GM12878 (cell line): ENCODE measurements around the gene KCNAB2. TPM values are rescaled to one million over a fixed set of nuclear protein-coding genes. Genes with fewer than 3 reads are reported as not detected.

Experiments used
- ATAC-seq: fragments of 200-7000 bp; cut with Tn5 transposase; 3 replicates; pipeline ENCODE4 v1.9.1; 2020; ENCODE audit warnings: mild to moderate bottlenecking, moderate library complexity
- BruUV-seq: library from RNA; stranded (reverse); fragments of 400-500 nt; replicated peaks from 2 replicates; lab custom pipeline; 2021; lab: Mats Ljungman, UMichigan
- CTCF ChIA-PET: fragments of 300-600 bp; sonication (Branson Sonifier 250); formaldehyde crosslinking; extraction: SDS; loops from one replicate; lab custom pipeline; 2021; ENCODE audit warnings: inconsistent platforms; lab: Yijun Ruan, JAX
- POLR2A ChIA-PET: fragments of 350-600 bp; formaldehyde crosslinking; extraction: SDS; loops from one replicate; lab custom pipeline; 2021; ENCODE audit warnings: inconsistent platforms; lab: Charles Lee
- RAD21 ChIA-PET: fragments of 300-600 bp; sonication (Branson Sonifier 250); formaldehyde crosslinking; loops from one replicate; lab custom pipeline; 2023; ENCODE audit warnings: antibody characterized with exemption; ENCODE audit not compliant: unreplicated experiment; lab: Charles Lee
- SMC1A ChIA-PET: fragments of 300-600 bp; sonication (Branson Sonifier 250); formaldehyde crosslinking; loops from one replicate; lab custom pipeline; 2023; ENCODE audit not compliant: unreplicated experiment, uncharacterized antibody; lab: Charles Lee
- DNase-seq: peaks from one replicate; pipeline ENCODE4 v3.0.0-alpha.2; 2011; ENCODE audit warnings: low read depth, low spot score
- FAIRE-seq: peaks from 3 replicates; lab custom pipeline; 2011; peaks lifted over from hg19 to GRCh38; lab: Jason Lieb, UNC
- H2AFZ ChIP-seq: 2 replicates; pipeline ENCODE4 v1.6.0; 2011; ENCODE audit warnings: low read depth, low read length, control low read depth; ENCODE audit not compliant: control insufficient read depth
- H3K27ac ChIP-seq: 2 replicates; pipeline ENCODE4 v1.5.1; 2011; ENCODE audit warnings: control low read depth; ENCODE audit not compliant: control insufficient read depth, insufficient read depth
- H3K27me3 ChIP-seq, 2 experiments: replicated peaks in 1 of 2; 2 replicates each; pipeline versions ENCODE4 v1.6.0 to v1.6.1; 2011; ENCODE audit warnings: low read length in 1 of 2; ENCODE audit not compliant: control insufficient read depth in 2 of 2, insufficient read depth in 2 of 2
- H3K36me3 ChIP-seq, 2 experiments: 2 replicates each; pipeline ENCODE4 v1.5.1; 2011; ENCODE audit warnings: low read length in 1 of 2; ENCODE audit not compliant: control insufficient read depth in 2 of 2, insufficient read depth in 2 of 2
- H3K4me1 ChIP-seq: 2 replicates; pipeline ENCODE4 v1.6.1; 2011; ENCODE audit warnings: mild to moderate bottlenecking, low read length, moderate library complexity, mixed read lengths; ENCODE audit not compliant: control insufficient read depth, insufficient read depth
- H3K4me2 ChIP-seq: 2 replicates; pipeline ENCODE4 v1.6.0; 2011; ENCODE audit warnings: control low read depth; ENCODE audit not compliant: control insufficient read depth, insufficient read depth
- H3K4me3 ChIP-seq: fragments of 200-600 bp; sonication (generic); 2 replicates; pipeline ENCODE4 v1.5.1; 2016
- H3K79me2 ChIP-seq: 2 replicates; pipeline ENCODE4 v1.6.0; 2011; ENCODE audit warnings: low read length; ENCODE audit not compliant: control insufficient read depth, insufficient read depth
- H3K9ac ChIP-seq: 2 replicates; pipeline ENCODE4 v1.8.0; 2011; ENCODE audit warnings: low read length, control low read depth, mixed read lengths; ENCODE audit not compliant: control insufficient read depth, insufficient read depth
- H3K9me3 ChIP-seq: replicated peaks from 3 replicates; pipeline ENCODE4 v1.5.1; 2011; ENCODE audit warnings: mild to moderate bottlenecking, low read length; ENCODE audit not compliant: control insufficient read depth, insufficient read depth
- H4K20me1 ChIP-seq: 2 replicates; pipeline ENCODE4 v1.6.0; 2011; ENCODE audit not compliant: control insufficient read depth, insufficient read depth
- ASH2L ChIP-seq: fragments of 300-600, 200-600 bp; sonication (generic); IDR thresholded peaks from 2 replicates; pipeline ENCODE4 v1.6.1; 2017; ENCODE audit warnings: low read depth, mild to moderate bottlenecking, borderline replicate concordance
- CREB1 ChIP-seq: IDR thresholded peaks from 2 replicates; pipeline ENCODE4 v1.6.1; 2012; ENCODE audit warnings: low read depth, mild to moderate bottlenecking, inconsistent platforms
- WGBS: methylation state at CpG from one replicate; pipeline ENCODE4 v1.1.6; 2016; ENCODE audit warnings: low lambda C conversion rate; ENCODE audit not compliant: insufficient replicate concordance, insufficient coverage; ENCODE audit errors: missing lambda C conversion rate; 5-methylcytosine and 5-hydroxymethylcytosine counted together
- in situ Hi-C: fragments of 300-500 bp; cut with MboI; formaldehyde crosslinking; loops from 9 replicates; pipeline ENCODE4 v1.14.3; 2018; ENCODE audit warnings: mixed read lengths
- intact Hi-C: fragments of 100-400 bp; cut with micrococcal nuclease; formaldehyde crosslinking; loops from one replicate; pipeline ENCODE4 v1.14.2; 2022; ENCODE audit not compliant: unreplicated experiment
- polyA plus RNA-seq, 11 experiments: library from polyadenylated mRNA; depleted of rRNA in 4 of 11; unstranded in 6 of 11; stranded (reverse) in 5 of 11; fragments of >200 nt; fragmentation: Nextera tagmentation in 4 of 11; fragmentation: Illumina TruSeq in 1 of 11; extraction: Ambion mirVana in 4 of 11; extraction: Trizol in 1 of 11; gene quantifications; 1 replicate in 1 of 11; 2 replicates in 10 of 11; pipeline versions ENCODE4 v1.2.1 to v1.2.3, GENCODE V29; 2011 to 2016; ENCODE audit warnings: inconsistent platforms in 2 of 11, missing spikeins in 2 of 11, low read depth in 1 of 11
- total RNA-seq, 4 experiments: library from RNA; depleted of rRNA in 3 of 4; stranded (reverse); fragments of >200 nt in 3 of 4; fragmentation: Illumina TruSeq in 1 of 4; extraction: Trizol in 1 of 4; gene quantifications; 2 replicates each; pipeline versions ENCODE4 v1.2.1 to v1.2.3, GENCODE V29; 2013 to 2021
- TF ChIP-seq, protein P1 (sequence below), 3 experiments: IDR thresholded peaks in 2 of 3; conservative IDR thresholded peaks in 1 of 3; 2 replicates each; pipeline ENCODE4 v1.5.1; 2011; ENCODE audit warnings: low read depth in 3 of 3, low read length in 3 of 3, mild to moderate bottlenecking in 3 of 3, control low read depth in 2 of 3, moderate library complexity in 2 of 3, inconsistent platforms in 1 of 3, mixed read lengths in 1 of 3; ENCODE audit not compliant: control insufficient read depth in 2 of 3, insufficient read depth in 1 of 3; ENCODE audit errors: extremely low read depth in 1 of 3

KCNAB2 gene
- total and polyA plus RNA-seq, 10 of the 15 experiments (the other 5 are each of a cell fraction or from before 2014, with no cell fraction given), result 2.9 to 123 (median 62.4) TPM

DNA sequence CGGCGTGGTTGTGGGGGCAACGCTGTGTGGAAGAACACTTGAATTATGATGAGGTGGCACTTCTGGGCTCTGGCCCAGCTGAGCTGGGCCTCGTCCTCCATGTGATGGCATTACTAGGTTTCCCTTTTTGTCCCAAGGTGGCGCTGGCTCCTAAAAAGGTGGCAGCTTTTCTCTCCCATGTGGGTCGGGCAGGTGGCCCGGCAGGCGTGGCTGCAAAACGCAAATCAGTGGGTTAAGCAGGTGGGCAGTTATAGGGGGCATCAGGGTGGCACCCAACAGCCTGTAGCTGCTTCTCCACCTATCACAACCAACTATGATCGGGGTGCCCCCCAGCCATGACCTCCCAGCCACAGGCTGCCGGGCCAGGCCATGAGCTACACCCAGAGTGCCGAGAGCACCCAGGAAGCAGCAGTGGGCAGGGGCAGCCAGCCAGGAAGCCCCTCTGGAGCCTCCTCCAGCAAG, 59.6 kb downstream of the KCNAB2 start:
- no peak overlapping the region for H3K27ac ChIP-seq
- no peaks in the 10 kb centered on the region for H4K20me1 ChIP-seq
- H2AFZ ChIP-seq, result no peak overlapping the region
- in situ Hi-C loops (no loop called here), intact Hi-C loops (no loop called here)
- ChIA-PET POLR2A (no interaction called here), RAD21 (no interaction called here), SMC1A (no interaction called here), CTCF (interaction anchor here (0.8 kb wide), 1 partner anchor 10 kb away, joined by 3 read pairs; no protein-coding TSS in a partner anchor)
- no peak overlapping the region for H3K4me2 ChIP-seq
- TF ChIP-seq, protein P1, sequence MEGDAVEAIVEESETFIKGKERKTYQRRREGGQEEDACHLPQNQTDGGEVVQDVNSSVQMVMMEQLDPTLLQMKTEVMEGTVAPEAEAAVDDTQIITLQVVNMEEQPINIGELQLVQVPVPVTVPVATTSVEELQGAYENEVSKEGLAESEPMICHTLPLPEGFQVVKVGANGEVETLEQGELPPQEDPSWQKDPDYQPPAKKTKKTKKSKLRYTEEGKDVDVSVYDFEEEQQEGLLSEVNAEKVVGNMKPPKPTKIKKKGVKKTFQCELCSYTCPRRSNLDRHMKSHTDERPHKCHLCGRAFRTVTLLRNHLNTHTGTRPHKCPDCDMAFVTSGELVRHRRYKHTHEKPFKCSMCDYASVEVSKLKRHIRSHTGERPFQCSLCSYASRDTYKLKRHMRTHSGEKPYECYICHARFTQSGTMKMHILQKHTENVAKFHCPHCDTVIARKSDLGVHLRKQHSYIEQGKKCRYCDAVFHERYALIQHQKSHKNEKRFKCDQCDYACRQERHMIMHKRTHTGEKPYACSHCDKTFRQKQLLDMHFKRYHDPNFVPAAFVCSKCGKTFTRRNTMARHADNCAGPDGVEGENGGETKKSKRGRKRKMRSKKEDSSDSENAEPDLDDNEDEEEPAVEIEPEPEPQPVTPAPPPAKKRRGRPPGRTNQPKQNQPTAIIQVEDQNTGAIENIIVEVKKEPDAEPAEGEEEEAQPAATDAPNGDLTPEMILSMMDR (IDR thresholded peaks at IDR 0.05 in 2 of 3, conservative IDR thresholded peaks at IDR 0.05 in 1 of 3; ENCODE audit: control insufficient read depth in 2 of 3, extremely low read depth in 1 of 3, insufficient read depth in 1 of 3, low read depth in 3 of 3, low read length in 3 of 3), result 0 out of 6 replicates have a peak, but pooled peaks of 1 of the 3 experiments have one; percentile 11
- TF ChIP-seq CREB1, result no peak
- DNase-seq (no peak), ATAC-seq (no peak), FAIRE-seq (no peak)
- H3K4me1 ChIP-seq, result no peaks in the 10 kb centered on the region
- H3K27me3 ChIP-seq, result no peaks in the 10 kb centered on the region
- H3K36me3 ChIP-seq, result no peaks in the 10 kb centered on the region
- H3K9me3 ChIP-seq, result no peaks in the 10 kb centered on the region
- H3K79me2 ChIP-seq, result no peaks in the 10 kb centered on the region
- 5% methylated on average over 12 of the region's 12 CpGs for WGBS
- H3K4me3 ChIP-seq, result no peak overlapping the region
- H3K9ac ChIP-seq, result no peak overlapping the region
- BruUV-seq, result no TSS peak

DNA sequence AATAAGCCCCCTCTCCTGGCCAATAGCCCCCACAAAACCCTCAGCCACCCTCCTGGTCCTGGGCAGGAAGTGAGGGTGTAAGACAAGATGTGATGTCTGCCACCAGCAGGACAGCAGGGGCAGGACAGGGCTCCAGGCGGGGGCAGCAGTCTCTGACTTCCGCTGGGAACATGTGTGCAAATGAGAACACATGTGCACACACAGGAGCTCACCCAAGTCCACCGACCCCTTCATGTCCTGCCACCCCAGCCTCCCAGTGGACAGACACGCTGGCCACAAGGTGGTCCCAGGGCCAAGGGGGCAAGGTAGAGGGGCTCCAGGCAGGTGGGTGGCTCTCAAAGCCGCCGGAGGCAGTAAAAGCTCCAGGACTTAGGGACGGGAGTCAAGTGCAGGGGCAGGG, 60.1 kb downstream of the KCNAB2 start:
- Histone ChIP-seq H3K4me2 (no peak overlapping the region), H2AFZ (no peak overlapping the region), H3K36me3 (no peaks in the 10 kb centered on the region), H3K27ac (no peak overlapping the region), H3K27me3 (no peaks in the 10 kb centered on the region), H4K20me1 (no peaks in the 10 kb centered on the region), H3K4me3 (no peak overlapping the region), H3K79me2 (no peaks in the 10 kb centered on the region), H3K9me3 (no peaks in the 10 kb centered on the region), H3K9ac (no peak overlapping the region), H3K4me1 (no peaks in the 10 kb centered on the region)
- no peak for ATAC-seq
- intact Hi-C loops, result no loop called here
- in situ Hi-C loops, result no loop called here
- ChIA-PET RAD21 (no interaction called here), POLR2A (no interaction called here), SMC1A (no interaction called here), CTCF (interaction anchor here (0.8 kb wide), 1 partner anchor 10 kb away, joined by 3 read pairs; no protein-coding TSS in a partner anchor)
- BruUV-seq, result no TSS peak
- TF ChIP-seq, protein P1 (IDR thresholded peaks at IDR 0.05 in 2 of 3, conservative IDR thresholded peaks at IDR 0.05 in 1 of 3; ENCODE audit: control insufficient read depth in 2 of 3, extremely low read depth in 1 of 3, insufficient read depth in 1 of 3, low read depth in 3 of 3, low read length in 3 of 3), result 0 out of 6 replicates have a peak, but pooled peaks of 1 of the 3 experiments have one; percentile 4
- TF ChIP-seq ASH2L, result no peak
- no peak for FAIRE-seq
- no peak for DNase-seq
- WGBS, result 51% methylated on average over 7 of the region's 7 CpGs
